CD4-positive, alpha-beta T cell treated with Interferon gamma for 1 hour (primary cell): ENCODE results near the gene ST3GAL3.

Experiments
- DNase-seq: peaks from one replicate; pipeline ENCODE4 v3.0.0-alpha.2; 2020

ST3GAL3 gene

GRCh38 chr1:43707190-43708001 lies at the start of gene ST3GAL3:
Gene ST3GAL3 (plus strand): TSS chr1:43707536. CDS start chr1:43736263, 28,727 bp downstream.
- peak; percentile 88 for DNase-seq

DNA sequence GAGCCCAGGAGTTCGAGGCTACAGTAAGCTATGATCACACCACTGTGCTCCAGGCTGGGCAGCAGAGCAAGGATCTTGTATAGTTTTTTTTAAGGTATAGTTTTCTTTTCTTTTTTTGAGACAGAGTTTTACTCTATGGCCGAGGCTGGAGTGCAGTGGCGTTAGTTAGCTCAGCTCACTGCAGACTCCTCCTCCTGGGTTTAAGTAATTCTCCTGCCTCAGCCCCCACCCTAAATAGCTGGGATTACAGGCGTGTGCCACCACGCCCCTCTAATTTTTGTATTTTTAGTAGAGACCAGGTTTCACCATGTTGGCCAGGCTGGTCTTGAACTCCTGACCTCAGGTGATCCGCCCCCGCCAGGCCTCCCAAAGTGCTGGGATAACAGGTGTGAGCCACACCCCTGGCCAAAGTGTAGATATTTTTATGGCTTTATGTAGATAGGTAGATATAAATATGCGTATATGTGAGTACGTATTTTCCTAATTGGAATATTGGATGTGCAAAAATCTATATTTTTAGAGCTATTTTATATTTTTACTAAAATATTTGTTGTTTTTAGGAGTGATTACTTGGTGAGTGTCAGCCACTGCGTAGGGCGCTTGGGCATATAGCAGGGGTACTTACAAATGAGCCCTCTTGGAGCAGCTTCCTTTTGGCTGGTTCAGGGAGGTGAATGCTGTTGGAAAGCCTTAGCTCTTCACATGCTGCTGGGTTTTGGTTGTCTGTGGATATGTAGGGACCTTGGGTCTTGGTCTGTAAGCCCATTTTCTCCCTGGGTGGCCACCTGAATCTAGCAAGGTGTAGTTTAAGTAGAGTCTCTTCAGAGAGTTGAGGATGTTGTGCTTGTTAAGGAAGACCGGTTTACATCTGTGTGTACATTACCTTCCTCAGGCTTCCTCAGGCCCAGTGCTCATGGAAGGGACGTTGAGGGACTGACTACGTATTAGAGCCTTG lies 47.8 kb upstream of the ST3GAL3 start:
- no peak for DNase-seq

GRCh38 chr1:43660355-43660754 lies 47.0 kb upstream of the ST3GAL3 start:
- DNase-seq, result no peak

GRCh38 chr1:43664369-43664768 lies 43.0 kb upstream of the ST3GAL3 start:
- DNase-seq, result no peak

DNA sequence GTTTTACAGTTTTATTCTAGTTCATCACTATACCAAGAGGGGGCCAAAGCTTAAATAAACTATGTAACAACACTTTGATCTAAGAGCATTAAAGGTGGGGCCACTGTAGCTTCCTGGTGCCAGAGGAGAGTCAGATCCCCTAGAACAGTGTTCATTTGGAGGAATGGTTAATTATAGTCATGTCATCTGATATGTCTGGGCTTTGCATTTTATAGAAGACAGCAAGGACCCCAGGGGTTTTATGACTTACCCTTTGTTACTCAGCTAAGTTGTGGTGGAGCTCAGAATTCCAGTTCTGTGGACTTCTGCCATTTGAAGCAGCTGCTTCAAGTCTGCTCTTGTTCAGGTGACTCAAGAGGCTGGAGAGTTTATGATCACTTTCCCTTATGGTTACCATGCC lies 40.7 kb upstream of the ST3GAL3 start:
- no peak for DNase-seq

DNA sequence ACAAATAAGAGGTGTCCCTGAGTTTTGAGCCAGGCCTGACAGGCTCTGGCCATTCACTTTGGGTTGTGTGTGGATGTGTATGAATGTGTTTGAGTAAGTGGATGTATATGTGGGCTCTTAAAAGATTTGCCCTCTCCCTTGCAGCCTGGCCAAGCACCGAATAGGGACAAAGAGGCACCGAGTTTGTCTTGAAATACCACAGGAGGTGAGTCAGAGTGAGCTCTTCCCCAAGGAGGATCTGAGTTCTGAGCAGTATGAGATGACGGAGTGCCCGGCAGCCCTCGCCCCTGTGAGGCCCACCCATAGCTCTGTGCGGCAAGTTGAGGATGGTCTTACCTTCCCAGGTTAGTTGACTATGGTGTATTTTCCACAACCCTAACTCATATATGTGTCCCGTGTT lies 38.4 kb upstream of the ST3GAL3 start:
- no peak for DNase-seq

- no peak for DNase-seq
These were observed 37.5 kb upstream of the ST3GAL3 start for GRCh38 chr1:43669878-43670277.

DNA sequence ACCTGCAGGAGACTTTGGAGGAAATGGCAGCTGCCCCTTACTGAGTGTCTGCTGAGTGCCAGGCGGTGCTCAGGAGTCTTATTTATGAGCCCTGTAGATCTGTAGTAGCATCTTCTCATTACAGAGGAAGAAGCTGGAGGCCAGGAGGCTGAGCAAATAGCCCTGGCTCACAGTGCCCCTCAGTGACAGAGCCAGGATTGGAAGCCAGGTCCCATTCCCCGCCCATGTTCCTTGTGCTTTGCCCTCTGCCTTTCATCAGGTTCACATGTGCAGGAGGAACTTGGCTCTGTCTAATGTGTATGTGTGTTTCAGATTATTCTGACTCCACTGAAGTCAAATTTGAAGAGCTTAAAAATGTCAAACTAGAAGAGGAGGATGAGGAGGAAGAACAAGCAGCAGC lies 36.1 kb upstream of the ST3GAL3 start:
- DNase-seq, result no peak

DNA sequence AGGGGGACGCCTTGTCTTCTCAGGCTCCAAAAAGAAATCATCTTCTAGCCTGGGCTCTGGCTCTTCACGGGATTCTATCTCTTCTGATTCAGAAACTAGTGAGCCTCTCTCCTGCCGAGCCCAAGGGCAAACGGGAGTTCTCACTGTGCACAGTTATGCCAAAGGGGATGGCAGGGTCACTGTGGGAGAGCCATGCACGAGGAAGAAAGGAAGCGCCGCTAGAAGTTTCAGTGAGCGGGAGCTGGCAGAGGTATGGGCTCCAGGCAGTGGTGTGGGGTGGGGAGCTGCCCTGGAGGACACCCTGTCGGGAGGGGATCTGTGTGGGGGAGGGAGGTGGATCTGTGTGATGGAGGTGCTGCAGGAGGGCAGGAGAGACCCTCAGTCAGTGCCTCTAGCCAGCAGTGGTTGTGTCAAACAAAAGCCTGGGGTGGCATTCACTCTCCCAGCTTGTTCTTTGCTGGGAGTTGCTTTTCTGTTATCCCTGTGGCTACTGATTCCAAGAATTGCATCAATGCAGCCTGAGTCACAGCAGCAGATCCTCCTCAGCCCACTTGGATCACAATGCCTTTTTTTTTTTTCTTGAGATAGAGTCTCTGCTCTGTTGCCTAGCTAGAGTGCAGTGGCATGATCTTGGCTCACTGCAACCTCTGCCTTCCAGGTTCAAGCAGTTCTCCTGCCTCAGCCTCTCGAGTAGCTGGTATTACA lies 35.6 kb upstream of the ST3GAL3 start:
- DNase-seq, result no peak

DNA sequence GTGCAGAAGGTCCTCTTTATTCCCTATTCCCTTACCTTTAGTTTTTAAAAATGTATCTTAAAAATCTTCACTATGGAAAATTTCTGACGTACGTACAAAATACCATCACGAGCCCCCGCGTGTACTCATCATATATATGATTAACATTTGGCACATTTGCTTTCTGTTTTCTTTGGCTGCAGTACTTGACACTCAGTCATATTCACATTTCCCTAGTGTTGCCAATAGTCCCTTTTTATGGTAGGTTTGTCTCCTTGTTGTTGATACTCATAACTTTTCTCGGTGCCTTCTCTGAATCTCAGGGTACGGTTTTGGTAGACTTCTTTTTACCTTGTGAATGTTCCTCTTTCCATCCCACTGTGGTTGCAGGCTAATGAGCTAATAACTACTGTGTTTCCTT lies 34.1 kb upstream of the ST3GAL3 start:
- DNase-seq, result no peak

GRCh38 chr1:43678940-43679339 lies 28.4 kb upstream of the ST3GAL3 start:
- no peak for DNase-seq

DNA sequence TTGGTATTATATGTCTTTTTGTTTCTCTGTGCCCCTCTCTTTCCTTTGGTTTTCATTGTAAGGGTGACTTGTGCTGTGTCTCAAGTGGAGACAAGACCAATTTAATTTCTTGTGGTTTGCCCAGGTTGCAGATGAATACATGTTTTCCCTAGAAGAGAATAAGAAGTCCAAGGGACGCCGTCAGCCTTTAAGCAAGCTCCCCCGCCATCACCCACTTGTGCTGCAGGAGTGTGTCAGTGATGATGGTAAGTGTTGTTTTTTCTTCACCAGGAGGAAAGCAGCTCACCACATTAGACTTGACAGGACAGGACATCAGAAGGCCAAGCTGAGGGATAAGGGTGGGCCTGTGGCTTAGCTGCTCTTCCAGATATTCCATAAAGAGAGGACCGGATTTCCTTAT lies 23.8 kb upstream of the ST3GAL3 start:
- no peak for DNase-seq

GRCh38 chr1:43686801-43687200 lies 20.5 kb upstream of the ST3GAL3 start:
- DNase-seq, result no peak

DNA sequence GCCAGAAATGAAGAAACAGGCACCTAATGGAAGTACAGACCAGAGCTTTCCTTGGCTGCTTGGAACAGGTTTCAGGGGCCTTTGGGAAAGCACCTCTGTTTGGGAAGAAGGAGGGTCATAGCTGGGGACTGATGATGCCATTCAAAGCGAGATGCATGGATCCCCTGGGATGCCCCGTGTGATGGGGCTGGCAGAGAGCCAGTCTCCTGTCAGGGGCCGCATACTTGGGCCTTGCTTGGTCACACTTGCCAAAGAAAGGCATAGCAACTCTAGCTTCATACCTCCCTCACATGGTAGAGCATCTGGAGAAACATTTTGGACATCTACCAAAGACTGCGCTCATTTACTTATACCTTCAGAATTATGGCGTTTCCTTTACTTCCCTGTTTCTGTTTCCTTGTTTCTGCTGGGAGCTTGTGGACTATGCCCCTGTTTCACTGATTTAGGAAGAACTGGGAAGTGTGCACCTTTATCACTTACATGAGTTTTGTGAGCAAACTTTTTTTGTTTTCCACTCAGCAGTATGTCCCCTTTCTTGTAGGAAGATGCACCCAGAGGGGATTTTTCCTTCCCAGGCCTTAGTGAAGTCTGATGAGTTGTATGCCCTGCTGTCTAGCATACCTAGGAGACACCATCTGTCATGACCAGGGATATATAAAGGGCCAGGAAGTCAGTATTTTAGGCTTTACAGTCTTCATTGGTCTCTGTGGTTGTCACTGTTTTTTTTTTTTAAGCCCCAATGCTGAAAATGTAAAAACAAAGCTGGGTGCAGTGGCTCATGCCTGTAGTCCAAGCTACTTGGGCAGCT lies 19.8 kb upstream of the ST3GAL3 start:
- DNase-seq, result no peak

DNA sequence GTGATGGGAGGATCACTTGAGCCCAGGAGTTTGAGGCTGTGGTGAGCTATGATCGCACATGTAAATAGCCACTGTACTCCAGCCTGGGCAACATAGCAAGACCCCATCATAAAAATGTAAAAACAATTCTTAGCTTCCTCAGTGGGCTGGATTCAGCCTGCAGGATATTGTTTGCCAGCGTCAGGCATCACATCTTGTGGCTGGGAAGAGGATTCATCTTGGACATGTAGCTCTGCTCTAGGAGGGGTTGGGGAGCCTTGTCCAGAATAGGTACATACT lies 19.3 kb upstream of the ST3GAL3 start:
- DNase-seq, result no peak

DNA sequence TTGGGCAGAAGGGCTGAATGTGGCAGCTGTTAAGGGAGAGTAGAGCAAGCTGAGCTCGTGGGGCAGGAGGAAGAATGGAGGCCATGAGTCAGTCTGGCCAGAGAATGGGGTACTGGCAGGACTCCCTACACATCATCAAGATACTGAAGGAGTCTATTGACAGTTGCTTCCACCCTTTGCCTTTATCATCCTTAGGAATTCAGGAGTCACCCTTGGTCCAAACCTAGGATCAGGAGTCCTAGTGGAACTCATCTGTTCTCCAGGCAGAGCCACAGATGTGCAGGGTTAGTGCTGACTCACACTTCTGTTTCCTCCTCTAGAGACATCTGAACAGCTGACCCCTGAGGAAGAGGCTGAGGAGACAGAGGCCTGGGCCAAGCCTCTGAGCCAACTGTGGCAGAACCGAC lies 18.7 kb upstream of the ST3GAL3 start:
- no peak for DNase-seq

DNA sequence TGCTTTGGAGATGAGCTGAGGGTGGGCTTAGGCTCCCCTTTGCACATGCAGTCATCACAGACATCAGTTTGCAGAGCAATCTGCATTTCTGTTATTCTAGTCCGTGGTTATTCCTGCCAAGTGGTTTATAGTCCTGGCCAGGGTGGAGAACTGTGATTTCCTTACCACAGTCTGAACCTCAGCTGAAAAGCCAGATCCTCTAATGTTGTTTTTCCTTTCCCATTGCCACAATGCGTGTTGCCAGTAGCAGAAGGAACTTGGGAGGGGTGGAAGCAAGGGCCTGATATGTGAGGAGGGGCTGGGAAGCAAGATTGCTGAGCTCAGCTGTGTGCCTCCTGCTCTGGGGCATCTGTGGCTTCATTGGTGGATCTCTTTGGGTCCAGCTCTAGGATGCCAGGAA lies 18.0 kb upstream of the ST3GAL3 start:
- DNase-seq, result no peak

DNA sequence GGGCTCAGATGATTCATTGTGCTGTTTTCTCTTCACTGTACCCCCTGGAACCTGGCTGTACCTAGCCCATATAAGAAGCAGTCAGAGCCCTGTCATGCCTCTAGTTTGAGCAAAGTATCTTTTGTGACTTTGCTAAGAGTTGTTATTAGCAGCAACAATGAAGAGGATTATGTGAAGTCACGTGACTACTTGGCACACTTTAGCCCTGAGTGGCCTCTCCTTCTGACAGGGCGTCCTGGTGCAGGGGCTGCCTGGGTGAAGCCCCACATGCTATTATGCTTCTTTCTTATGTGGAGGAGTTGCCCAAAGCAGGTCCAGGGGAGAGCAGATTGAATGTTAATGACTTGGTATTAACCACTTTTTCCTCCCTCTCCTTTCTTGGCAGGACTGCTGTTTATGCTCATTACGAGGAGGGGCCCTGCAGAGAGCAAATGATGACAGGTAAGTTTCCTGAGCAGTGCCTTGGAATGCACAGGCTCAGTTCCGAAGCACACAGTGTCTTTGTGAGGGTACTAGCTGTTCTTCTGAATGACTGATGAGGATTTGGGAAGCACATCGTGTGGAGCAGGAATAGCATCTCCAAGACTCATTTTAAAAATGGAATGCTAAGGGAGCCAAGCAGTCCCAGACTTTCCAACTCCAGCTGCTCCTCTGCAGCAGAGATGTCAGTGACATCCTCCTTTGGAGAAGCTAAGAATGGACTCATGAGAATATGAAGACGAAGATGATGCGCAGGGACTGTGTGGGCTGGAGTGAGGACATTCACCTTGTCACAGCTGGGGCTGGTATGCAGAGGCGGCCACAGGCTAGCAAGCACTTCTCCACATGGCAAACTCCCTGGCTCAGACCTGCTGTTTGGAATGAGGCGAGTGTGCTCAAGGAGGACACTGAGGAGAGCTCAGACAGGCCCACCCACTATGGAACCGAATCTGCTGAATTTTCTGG lies 15.2 kb upstream of the ST3GAL3 start:
- no peak for DNase-seq

DNA sequence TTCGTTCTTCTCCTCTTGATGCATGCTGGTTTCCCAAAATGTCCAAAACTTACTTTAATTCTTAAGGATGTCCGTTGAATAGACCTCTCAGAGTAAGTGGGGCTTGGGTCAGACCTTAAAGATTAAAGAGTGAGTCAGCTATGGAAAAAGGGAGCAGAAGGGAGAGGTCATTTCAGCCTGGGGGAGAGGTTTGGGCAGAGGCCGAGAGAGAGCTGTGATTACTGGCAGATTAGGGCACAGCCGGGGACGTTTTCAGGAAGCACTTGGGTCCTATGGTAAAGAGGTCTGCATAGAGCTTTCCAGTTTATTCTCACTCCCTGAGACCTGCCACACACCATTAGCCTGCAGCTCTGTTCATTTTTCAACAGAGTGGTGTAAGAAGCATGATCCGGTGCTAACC lies 14.0 kb upstream of the ST3GAL3 start:
- no peak for DNase-seq

DNA sequence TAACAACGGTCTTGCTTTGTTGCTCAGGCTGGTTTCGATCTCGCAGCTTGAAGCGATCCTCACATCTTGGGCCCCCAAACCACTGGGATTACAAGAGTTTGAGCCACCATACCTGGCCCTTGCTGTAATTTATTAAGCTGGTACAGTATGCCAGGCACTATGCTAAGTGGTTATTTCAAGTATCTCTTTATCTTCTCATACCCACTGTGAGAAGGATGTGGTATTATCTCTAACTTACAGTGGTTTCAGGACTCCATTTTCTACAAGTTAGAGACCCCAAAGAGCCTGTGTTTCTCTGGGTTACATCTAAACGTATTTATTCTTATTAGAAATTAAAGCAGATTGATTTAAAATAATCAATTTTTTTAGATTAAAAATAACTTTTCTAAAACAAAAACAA lies 8.1 kb upstream of the ST3GAL3 start:
- DNase-seq, result no peak

DNA sequence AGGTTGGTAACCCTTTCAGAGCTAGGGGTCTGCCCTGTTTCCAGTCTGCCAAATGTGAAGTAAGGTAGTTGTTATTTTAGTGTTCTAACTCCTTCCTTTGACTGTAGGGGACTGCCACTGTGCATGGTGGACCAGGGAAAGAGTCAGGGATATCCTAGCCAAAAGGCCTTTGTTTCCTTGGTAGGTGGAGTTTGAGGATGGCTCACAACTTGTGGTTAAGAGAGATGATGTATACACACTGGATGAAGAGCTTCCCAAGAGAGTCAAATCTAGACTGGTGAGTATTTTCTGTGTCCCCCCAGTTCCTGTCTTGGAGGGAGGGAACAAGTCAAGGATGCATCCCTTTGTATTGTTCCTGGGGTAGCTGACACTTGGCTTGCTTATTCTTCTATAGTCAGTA lies 3.5 kb upstream of the ST3GAL3 start:
- DNase-seq, result no peak

DNA sequence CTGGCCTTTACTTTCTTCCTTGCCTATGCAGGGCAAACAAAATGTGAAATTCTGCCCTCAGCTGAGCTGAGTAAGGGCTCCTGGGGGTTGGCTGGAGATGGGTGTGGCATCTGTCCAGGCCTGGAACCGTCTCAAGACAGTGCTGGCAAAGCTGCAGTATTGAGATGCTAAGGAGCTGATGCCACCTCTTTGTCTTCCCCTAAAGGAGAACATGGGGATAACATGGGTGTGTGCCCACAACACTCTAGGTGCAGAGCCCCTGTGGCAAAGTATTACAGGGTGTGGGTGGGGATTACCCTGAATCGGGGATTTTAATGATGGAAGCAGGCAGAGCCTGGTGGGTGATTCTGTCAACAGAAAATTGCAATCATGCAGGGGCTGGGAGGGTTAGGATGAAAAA lies 2.5 kb upstream of the ST3GAL3 start:
- DNase-seq, result no peak
